GM18526 (cell line): ENCODE data around the gene OR11A1.

ENCODE experiments used
- POLR2A ChIP-seq: IDR thresholded peaks from 3 replicates; pipeline ENCODE4 v1.6.1; 2011; ENCODE audit not compliant: insufficient read length; ENCODE audit errors: extremely low read depth

The OR11A1 gene

DNA sequence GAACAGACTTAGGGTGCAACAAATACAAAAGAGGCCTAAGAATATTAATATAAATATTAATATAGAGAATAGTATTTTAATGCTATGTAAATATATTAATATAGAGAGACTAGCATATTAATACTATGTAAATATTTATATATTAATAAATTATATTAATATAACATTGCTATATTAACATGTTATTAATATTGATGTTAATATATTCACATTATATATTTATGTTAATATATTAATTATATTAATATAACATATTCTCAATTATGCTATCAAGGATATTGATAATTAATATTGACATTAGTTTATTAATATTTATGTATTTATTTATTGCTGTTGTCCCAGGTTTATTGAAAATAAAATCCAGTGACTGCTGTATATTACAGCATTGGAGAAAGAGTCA lies 32.0 kb upstream of the OR11A1 start:
- no peak for TF ChIP-seq POLR2A

DNA sequence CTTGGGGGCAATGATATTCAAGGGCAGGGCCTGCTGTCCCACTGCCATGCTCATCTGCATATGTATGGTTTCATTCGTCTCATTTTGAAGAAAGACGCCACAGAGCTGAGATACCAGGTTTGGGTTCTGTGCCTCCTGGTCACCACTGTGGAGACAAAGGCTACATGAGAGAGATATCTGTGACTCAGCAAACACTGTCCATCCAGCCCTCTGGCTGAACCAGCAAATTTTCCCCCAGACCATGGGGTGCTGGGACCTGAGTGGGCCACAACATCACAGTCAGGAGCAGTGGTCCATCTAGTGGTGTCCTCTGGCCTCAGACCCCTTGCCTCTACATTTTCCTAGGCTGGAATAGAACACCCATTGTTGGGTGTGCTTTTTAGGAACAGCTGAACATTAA lies 30.8 kb upstream of the OR11A1 start, which contains the start of gene MAS1L:
Gene MAS1L (minus strand): TSS at position 297 of the 400 bp plus-strand sequence. CDS start 54 bp downstream, at position 243.
- TF ChIP-seq POLR2A, result no peak

GRCh38 chr6:29487131-29487530 lies 30.3 kb upstream of the OR11A1 start:
- no peak for TF ChIP-seq POLR2A

- TF ChIP-seq POLR2A, result no peak
Observed at GRCh38 chr6:29486577-29486976, 29.7 kb upstream of the OR11A1 start.

DNA sequence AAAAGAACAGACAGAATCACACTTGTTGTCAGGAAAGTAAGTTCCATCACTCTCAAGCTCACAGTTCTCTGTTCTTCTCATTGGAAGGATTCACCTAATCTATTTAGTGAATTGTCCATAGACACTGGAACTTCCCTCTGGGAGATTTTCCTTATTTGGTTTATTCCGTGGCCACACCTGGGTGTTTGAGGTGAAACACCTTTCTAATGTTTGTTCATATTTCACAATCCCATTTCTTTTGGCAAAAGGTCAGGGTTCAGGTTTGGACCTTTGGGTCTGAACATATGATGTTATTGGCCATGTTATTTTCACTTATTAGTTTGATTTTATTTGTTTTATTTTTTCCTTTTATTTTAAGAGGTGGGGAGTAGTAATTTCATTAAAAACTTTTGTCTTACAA lies 26.9 kb upstream of the OR11A1 start:
- no peak for TF ChIP-seq POLR2A

DNA sequence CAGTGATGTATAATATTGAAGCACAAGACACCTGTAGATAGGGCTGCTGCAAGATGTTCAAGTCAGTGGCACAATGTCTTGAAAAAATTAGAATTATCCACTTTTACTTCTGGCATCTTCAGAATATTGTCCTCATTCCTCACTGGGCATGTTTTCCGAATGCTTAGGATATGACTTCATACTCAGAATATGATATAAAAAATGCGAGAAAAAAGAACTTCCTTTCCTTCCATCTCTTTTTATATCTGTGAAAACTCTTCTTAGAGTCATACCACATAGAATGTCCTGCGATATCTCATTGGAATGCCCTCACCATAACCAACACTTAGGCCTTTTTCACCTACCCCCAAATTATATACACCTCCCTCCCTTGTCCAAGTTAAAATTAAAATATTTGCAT lies 26.3 kb upstream of the OR11A1 start:
- TF ChIP-seq POLR2A, result no peak

DNA sequence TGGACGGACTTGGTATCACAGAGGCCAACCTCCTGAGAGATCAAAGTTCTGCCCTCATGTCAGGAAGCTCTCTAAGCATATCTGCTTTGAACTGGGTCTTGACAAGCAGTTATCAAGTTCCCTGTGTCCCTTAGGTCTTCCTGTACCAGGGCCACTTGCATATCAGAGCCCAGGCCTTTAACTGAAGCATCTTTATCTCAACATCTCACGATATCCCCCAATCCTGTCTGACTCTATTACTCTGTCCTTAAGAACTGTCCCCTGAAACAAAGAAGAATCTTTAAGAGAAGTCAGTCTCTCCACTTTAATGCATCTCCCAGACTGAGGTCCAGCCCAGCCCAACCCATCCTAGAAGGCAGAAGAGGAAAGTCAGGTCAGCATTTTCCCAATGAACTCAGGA lies 22.7 kb upstream of the OR11A1 start:
- TF ChIP-seq POLR2A, result no peak

DNA sequence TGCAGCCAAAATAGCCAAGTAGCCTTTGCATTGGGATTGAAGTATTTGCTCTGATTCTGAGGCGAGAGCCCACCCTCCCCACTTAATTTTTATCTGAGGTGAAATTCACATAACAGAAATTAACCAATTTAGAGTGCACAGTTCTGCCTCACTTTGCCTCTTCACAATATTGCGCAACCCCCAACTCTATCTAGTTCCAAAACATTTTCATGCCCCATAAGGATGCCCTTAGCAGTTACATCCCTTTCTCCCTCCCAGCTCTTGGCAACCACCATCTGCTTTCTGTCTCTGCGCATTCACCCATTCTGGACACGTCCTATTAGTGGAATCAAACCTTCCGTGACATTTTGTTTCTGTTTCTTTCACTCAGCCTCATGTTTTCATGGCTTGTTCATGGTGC lies 21.9 kb upstream of the OR11A1 start:
- TF ChIP-seq POLR2A, result no peak

DNA sequence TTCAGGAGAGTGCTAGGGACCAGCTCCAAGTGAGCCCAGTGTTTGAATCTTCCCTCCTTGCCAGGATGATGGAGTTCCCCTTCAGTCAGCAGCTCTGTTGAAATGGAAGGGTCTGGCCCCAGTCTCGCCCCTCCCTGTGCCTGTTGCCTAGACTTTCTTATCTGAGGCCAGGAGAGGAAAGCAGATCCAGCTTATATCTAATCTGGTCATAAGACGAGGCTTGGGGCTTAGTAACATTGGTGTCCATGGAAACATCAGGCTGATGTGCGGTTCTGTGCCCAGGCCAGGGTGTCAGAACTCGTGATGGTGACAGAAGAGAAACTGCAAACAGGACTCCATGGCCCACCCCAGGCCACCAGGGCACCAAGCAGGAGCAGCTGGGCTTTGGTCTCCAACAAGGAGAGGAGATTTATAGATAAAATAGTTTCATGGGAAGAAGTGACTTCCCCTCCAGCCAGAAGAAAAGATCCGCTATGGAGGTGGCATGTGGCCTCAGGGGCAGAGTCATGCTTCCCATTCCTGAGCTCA lies 21.1 kb upstream of the OR11A1 start:
- TF ChIP-seq POLR2A, result no peak

- no peak for TF ChIP-seq POLR2A
Observed at GRCh38 chr6:29474996-29475395, 18.1 kb upstream of the OR11A1 start.

DNA sequence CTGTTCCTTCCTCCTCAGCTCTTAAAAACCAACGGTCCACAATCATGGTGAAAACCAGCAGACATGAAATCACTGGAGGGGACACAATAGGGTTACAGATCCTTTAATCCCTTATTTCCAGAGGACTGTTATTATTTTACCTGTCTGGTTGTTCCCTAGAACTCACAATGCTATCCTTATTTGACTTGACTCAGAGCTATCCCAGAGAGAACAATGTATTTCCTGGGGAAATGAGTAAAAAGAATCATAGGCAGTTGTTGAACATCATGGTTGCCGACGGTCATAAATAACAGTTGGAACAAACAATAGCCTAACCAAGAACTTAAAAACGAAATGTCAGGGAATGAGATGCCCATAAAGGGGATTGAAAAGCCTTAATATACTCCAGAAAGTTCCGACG lies 9.4 kb upstream of the OR11A1 start:
- no peak for TF ChIP-seq POLR2A

DNA sequence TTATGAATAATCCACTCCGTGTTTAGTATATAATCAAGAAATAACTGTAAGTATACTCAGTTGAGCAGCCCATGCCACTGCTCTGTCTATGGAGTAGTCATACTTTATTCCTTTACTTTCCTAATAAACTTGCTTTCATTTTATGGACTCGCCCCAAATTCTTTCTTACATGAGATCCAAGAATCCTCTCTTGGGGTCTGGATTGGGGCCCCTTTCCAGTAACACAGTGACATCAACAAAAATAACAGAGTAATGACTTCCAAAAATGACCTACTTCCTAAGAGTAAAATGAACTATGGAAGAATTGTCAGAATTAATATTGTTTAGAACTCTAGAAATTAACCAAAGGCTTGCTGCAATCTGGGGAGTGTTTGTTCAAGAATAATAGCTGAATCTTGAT lies 8.9 kb upstream of the OR11A1 start:
- TF ChIP-seq POLR2A, result no peak

DNA sequence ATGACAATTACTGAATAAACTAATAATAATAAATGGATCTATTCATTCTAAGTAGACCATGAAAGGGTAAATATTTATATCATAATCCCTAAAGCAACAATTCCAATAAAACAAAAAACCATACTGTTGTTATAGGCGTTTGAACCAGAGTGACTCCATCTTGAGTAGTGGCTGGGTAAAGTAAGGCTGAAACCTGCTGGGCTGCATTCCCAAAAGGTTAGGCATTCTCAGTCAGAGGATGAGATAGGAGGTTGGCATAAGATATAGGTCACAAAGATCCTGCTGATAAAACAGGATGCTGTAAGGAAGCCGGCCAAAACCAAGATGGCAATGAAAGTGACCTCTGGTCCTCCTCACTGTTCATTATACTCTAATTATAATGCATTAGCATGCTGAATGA lies 8.4 kb upstream of the OR11A1 start:
- TF ChIP-seq POLR2A, result no peak

DNA sequence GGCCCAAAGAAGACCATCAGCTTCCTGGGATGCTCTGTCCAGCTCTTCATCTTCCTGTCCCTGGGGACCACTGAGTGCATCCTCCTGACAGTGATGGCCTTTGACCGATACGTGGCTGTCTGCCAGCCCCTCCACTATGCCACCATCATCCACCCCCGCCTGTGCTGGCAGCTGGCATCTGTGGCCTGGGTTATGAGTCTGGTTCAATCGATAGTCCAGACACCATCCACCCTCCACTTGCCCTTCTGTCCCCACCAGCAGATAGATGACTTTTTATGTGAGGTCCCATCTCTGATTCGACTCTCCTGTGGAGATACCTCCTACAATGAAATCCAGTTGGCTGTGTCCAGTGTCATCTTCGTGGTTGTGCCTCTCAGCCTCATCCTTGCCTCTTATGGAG lies 5.2 kb upstream of the OR11A1 start:
- TF ChIP-seq POLR2A, result no peak

DNA sequence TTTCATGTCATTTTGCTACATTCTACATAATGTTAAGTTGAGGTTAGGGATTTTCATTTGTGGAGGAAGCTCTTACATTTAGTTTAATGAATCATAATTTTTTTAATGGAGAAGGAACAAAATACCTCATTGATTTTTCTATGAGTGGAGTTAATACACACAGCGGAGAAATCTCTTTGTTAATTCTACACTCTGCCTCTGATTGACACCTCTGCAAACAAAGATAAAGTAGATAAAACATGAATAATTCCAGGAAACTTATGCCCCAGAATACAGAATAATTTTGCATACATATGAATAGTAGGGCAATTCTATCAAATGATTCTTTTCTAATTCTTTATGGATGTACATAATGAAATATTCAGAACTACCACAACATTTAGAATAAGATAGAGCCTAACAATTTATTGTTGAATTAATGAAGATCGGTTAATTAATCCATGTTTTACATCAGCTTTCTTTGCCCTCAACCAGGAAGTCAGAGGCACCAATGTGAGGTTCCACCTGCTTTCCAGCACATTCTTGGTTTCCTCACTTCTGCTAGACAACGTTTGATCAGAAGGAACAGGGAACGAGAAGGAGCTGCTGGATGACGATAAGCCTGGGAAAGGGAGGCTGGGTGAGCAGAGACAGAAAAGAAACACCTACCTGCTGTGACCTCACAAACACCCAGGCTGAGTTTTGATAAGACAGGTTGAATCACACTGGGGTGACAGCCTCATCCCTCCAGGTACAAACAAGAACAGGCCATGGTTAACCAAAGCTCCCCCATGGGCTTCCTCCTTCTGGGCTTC lies 4.3 kb upstream of the OR11A1 start:
- no peak for TF ChIP-seq POLR2A

GRCh38 chr6:29451471-29452193 lies 5.2 kb downstream of the OR11A1 start:
- no peak for TF ChIP-seq POLR2A

- TF ChIP-seq POLR2A, result no peak
Observed at GRCh38 chr6:29447670-29448069, 9.2 kb downstream of the OR11A1 start.

GRCh38 chr6:29442719-29443118 lies 14.2 kb downstream of the OR11A1 start:
- TF ChIP-seq POLR2A, result no peak
